GM12892 (cell line): ENCODE results near the gene BABAM2.

Experiments
- POLR2A ChIP-seq: IDR thresholded peaks from 2 replicates; pipeline ENCODE4 v1.6.1; 2011; ENCODE audit warnings: low read depth, low read length, control low read depth
- POLR2AphosphoS5 ChIP-seq: IDR thresholded peaks from 2 replicates; pipeline ENCODE4 v1.6.1; 2011; ENCODE audit warnings: low read depth, low read length, control low read depth
- TAF1 ChIP-seq: IDR thresholded peaks from 2 replicates; pipeline ENCODE4 v1.6.1; 2011; ENCODE audit warnings: low read depth, mild to moderate bottlenecking, control low read depth, low read length, borderline replicate concordance

DNA sequence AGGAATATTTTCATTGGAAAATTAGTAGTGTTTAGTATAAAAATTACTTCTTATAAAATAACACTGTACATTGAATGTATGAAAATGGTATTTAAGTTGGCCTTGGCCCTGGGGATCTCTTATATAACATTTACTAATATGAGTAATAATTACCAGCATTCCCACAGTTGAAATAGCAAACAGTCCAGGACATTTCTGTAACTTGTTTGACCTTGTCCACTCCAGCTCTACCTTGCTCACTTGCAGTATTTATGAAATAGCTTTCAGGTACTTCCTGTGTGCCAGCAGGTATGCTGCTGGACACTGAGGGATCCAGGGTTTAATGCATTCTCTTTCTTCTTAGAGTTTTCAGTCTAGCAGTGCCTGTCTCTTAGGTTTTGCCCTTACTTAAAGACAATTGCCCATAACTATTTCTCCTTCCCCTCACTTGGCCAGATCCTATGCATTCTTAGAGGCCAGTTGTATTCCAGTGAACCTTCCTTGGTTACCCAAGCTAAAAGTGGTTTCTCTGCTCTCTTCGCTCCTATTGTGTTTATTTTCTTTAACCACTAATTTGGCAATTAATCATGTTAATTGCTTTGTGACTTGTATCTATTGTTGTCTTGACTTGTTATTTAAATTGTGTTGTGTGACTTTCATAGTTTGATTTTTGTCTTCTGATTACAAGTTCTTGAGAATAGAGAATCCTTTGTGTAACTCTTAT lies 25.9 kb downstream of the BABAM2 start:
- no peak for TF ChIP-seq POLR2AphosphoS5
- no peak for TF ChIP-seq POLR2A
- TF ChIP-seq TAF1 = no peak
